Measurements from ENCODE around the gene LYAR.

DNA sequence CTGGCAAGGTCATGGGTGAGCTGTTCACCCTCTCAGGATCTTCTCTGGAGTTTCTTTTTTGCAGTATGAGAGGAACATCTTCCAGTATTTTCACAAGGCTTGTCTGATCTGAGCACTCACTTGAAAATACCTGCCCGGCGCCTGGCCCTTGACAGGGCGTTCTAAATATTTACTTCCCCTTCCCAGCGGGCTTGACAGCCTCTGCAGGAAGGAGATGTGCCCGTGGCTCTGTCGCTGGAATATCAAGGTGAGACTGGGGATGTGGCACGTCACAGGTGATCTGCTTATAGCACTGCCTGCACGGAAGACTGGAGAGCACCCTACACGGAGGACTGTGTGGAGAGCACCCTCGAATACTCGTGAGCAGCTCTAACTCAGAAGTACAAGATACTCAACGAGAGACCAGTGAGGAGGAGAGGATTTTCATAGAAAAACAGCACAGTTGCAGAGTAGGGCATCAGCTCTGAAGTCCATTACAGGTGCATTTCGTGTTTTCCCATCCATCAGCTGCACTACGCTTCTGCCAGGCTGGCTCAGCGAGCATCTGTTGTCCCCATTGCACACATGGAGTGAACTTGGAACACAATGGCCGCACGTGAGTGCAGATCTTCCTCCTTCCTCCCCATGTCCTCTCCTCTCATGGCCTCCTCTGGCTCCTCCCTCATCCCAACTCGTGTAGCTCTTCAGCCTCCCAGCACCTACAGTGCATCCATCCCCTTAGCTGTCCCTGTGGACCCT, 32.2 kb upstream of the LYAR start:
- TF ChIP-seq, protein P1, sequence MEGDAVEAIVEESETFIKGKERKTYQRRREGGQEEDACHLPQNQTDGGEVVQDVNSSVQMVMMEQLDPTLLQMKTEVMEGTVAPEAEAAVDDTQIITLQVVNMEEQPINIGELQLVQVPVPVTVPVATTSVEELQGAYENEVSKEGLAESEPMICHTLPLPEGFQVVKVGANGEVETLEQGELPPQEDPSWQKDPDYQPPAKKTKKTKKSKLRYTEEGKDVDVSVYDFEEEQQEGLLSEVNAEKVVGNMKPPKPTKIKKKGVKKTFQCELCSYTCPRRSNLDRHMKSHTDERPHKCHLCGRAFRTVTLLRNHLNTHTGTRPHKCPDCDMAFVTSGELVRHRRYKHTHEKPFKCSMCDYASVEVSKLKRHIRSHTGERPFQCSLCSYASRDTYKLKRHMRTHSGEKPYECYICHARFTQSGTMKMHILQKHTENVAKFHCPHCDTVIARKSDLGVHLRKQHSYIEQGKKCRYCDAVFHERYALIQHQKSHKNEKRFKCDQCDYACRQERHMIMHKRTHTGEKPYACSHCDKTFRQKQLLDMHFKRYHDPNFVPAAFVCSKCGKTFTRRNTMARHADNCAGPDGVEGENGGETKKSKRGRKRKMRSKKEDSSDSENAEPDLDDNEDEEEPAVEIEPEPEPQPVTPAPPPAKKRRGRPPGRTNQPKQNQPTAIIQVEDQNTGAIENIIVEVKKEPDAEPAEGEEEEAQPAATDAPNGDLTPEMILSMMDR (IDR thresholded peaks at IDR 0.05; ENCODE audit: insufficient read depth, low read length, poor library complexity, severe bottlenecking) = no peak
- no peak for TF ChIP-seq EZH2phosphoT487 (conservative IDR thresholded peaks at IDR 0.05; ENCODE audit: low read length)
